GM10248 (cell line): ENCODE data around the gene TIPIN.

Experiments used
- CTCF ChIA-PET: fragments of 300-600 bp; sonication (Branson Sonifier 250); formaldehyde crosslinking; extraction: SDS; loops from one replicate; lab custom pipeline; 2021; ENCODE audit warnings: antibody characterized with exemption; lab: Yijun Ruan, JAX
- POLR2A ChIA-PET: fragments of 350-650 bp; sonication (Branson Sonifier 250); formaldehyde crosslinking; extraction: SDS; loops from one replicate; lab custom pipeline; 2020; ENCODE audit warnings: antibody characterized with exemption; lab: Yijun Ruan, JAX
- DNase-seq: peaks from one replicate; pipeline ENCODE4 v3.0.0; 2012; ENCODE audit errors: extremely low spot score
- CTCF ChIP-seq: IDR thresholded peaks from 2 replicates; pipeline ENCODE4 v1.5.1; 2012; ENCODE audit warnings: mild to moderate bottlenecking, low read depth; ENCODE audit errors: extremely low read depth, missing control alignments, control extremely low read depth

TIPIN gene

GRCh38 chr15:66294157-66294931 lies 62.1 kb downstream of the TIPIN start:
- DNase-seq: peak; percentile 39
- TF ChIP-seq CTCF: no peak
- CTCF ChIA-PET: interaction anchor here (1.0 to 5.3 kb wide), 4 partner anchors 11 to 974 kb away, joined by 3 to 28 read pairs (median 6); partner anchors contain the start of gene SNAPC5
- POLR2A ChIA-PET: no interaction called here

GRCh38 chr15:66293419-66294156 lies 62.9 kb downstream of the TIPIN start, which contains the start of gene DIS3L:
Gene DIS3L (plus strand): TSS chr15:66293568. CDS start chr15:66293597, 29 bp downstream.
- TF ChIP-seq CTCF: no peak
- DNase-seq: peak; percentile 85
- ChIA-PET CTCF (interaction anchor here (0.6 to 5.3 kb wide), 5 partner anchors 10 to 973 kb away, joined by 3 to 28 read pairs (median 3); partner anchors contain the start of gene SNAPC5), POLR2A (no interaction called here)

GRCh38 chr15:66292571-66293418 lies 63.7 kb downstream of the TIPIN start:
- ChIA-PET POLR2A (no interaction called here), CTCF (interaction anchor here (0.6 to 5.3 kb wide), 6 partner anchors 24 to 973 kb away, joined by 3 to 28 read pairs (median 3); partner anchors contain the start of genes MEGF11 and SNAPC5)
- no peak for TF ChIP-seq CTCF
- no peak for DNase-seq

- ChIA-PET POLR2A (no interaction called here), CTCF (interaction anchor here (0.8 to 5.3 kb wide), 5 partner anchors 21 to 206 kb away, joined by 3 to 28 read pairs (median 4); partner anchors contain the start of genes MEGF11 and SNAPC5)
- DNase-seq: no peak
- no peak for TF ChIP-seq CTCF
Measured at GRCh38 chr15:66291816-66292570, 64.5 kb downstream of the TIPIN start.

- TF ChIP-seq CTCF: no peak
- CTCF ChIA-PET: interaction anchor here (0.6 to 1.3 kb wide), 4 partner anchors 12 to 428 kb away, joined by 3 to 5 read pairs (median 4); partner anchors contain the start of genes RAB11A and SNAPC5
- POLR2A ChIA-PET: no interaction called here
- DNase-seq: no peak
Measured at GRCh38 chr15:66290518-66290917, 66.0 kb downstream of the TIPIN start.
